Lower leg skin (tissue), 3 donors: ENCODE results near the gene PRDM4.

ENCODE experiments used
- POLR2A ChIP-seq, 2 donors: fragments of 450-650 bp; IDR thresholded peaks; one replicate each; pipeline ENCODE4 v1.6.1; 2016 to 2017; ENCODE audit warnings: antibody characterized with exemption in 2 of 2, mild to moderate bottlenecking in 1 of 2, moderate library complexity in 1 of 2
- TF ChIP-seq, protein P1 (sequence below), 3 donors: fragments of 450-650 bp; IDR thresholded peaks; one replicate each; pipeline ENCODE4 v1.5.1; 2016; ENCODE audit warnings: antibody characterized with exemption in 3 of 3, mild to moderate bottlenecking in 3 of 3, moderate library complexity in 2 of 3

DNA sequence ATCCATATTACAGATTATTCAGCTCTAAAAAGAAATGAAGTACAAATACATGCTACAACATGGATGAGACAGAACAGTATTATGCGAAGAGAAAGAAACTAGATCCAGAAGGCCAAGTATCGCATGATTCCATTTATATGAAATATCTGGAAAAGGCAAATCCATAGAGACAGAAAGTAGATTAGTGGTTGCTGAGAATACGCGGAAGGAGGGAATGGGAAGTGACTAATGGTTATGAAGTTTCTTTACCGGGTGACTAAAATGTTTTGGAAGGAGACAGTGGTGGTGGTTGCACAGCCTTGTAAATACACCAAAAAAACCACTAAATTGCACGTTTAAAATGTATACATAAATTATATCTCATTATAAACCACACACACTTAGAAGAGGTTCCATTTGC, 12.5 kb downstream of the PRDM4 start:
- TF ChIP-seq, protein P1, sequence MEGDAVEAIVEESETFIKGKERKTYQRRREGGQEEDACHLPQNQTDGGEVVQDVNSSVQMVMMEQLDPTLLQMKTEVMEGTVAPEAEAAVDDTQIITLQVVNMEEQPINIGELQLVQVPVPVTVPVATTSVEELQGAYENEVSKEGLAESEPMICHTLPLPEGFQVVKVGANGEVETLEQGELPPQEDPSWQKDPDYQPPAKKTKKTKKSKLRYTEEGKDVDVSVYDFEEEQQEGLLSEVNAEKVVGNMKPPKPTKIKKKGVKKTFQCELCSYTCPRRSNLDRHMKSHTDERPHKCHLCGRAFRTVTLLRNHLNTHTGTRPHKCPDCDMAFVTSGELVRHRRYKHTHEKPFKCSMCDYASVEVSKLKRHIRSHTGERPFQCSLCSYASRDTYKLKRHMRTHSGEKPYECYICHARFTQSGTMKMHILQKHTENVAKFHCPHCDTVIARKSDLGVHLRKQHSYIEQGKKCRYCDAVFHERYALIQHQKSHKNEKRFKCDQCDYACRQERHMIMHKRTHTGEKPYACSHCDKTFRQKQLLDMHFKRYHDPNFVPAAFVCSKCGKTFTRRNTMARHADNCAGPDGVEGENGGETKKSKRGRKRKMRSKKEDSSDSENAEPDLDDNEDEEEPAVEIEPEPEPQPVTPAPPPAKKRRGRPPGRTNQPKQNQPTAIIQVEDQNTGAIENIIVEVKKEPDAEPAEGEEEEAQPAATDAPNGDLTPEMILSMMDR (IDR thresholded peaks at IDR 0.05), result no peak
- no peak for TF ChIP-seq POLR2A (IDR thresholded peaks at IDR 0.05)
